Progenitor cell of endocrine pancreas (in vitro differentiated cells): ENCODE results near the gene TCP10L. TPM values are rescaled to one million over a fixed set of nuclear protein-coding genes. Genes with fewer than 3 reads are reported as not detected.
"Not testable (repeated sequence)": the region's sequence is repeated elsewhere in the genome, so short reads cannot be mapped to it uniquely, and the experiment has no call there.

Source experiments
- DNase-seq: peaks from one replicate; pipeline ENCODE4 v3.0.0; 2021; ENCODE audit warnings: low spot score; ENCODE audit not compliant: unreplicated experiment
- H3K27ac Mint-ChIP-seq: 2 replicates; pipeline ENCODE4 v1.8.0; 2021; ENCODE audit warnings: mild to moderate bottlenecking, moderate library complexity, mixed read lengths
- H3K27me3 Mint-ChIP-seq: 2 replicates; pipeline ENCODE4 v1.8.0; 2021; ENCODE audit warnings: mixed read lengths
- H3K36me3 Mint-ChIP-seq: 2 replicates; pipeline ENCODE4 v1.8.0; 2022; ENCODE audit warnings: mixed read lengths; ENCODE audit not compliant: insufficient read depth
- H3K4me1 Mint-ChIP-seq: 2 replicates; pipeline ENCODE4 v1.8.0; 2021; ENCODE audit warnings: low read depth, mixed read lengths
- H3K4me3 Mint-ChIP-seq: 2 replicates; pipeline ENCODE4 v1.8.0; 2021; ENCODE audit warnings: low read depth, mild to moderate bottlenecking, moderate library complexity, mixed read lengths
- H3K9me3 Mint-ChIP-seq: 2 replicates; pipeline ENCODE4 v1.8.0; 2021; ENCODE audit warnings: low read depth, mixed read lengths
- CTCF ChIP-seq: fragments of 200-600 bp; sonication (generic); IDR thresholded peaks from one replicate; pipeline ENCODE4 v1.5.0; 2021; ENCODE audit warnings: antibody characterized with exemption, mild to moderate bottlenecking; ENCODE audit not compliant: unreplicated experiment
- total RNA-seq: library from RNA; stranded (reverse); gene quantifications from 2 replicates; pipeline ENCODE4 v1.2.1, GENCODE V29; 2021

TCP10L gene
- total RNA-seq, 1 donor from 2014 or later: 3.2 TPM

GRCh38 chr21:32562915-32563314 lies 22.4 kb downstream of the TCP10L start:
- Mint-ChIP-seq H3K4me1 (peaks cover 1% of the 10 kb centered on the region), H3K27ac (no peak overlapping the region), H3K27me3 (no peaks in the 10 kb centered on the region), H3K4me3 (no peak overlapping the region), H3K36me3 (peaks cover 21% of the 10 kb centered on the region), H3K9me3 (peaks cover 19% of the 10 kb centered on the region)
- no peak for DNase-seq
- TF ChIP-seq CTCF: no peak

- Mint-ChIP-seq H3K9me3 (peaks cover 19% of the 10 kb centered on the region), H3K27ac (no peak overlapping the region), H3K4me3 (no peak overlapping the region), H3K27me3 (no peaks in the 10 kb centered on the region), H3K36me3 (peaks cover 21% of the 10 kb centered on the region), H3K4me1 (peaks cover 1% of the 10 kb centered on the region)
- DNase-seq: no peak
- TF ChIP-seq CTCF: peak; percentile 25
Measured at GRCh38 chr21:32562426-32562825, 22.9 kb downstream of the TCP10L start.

- DNase-seq, H3K27me3 Mint-ChIP-seq, H3K27ac Mint-ChIP-seq, H3K4me1 Mint-ChIP-seq, H3K4me3 Mint-ChIP-seq: not testable (repeated sequence)
- peaks cover 17% of the 10 kb centered on the region for H3K36me3 Mint-ChIP-seq
- H3K9me3 Mint-ChIP-seq: peaks cover 19% of the 10 kb centered on the region
Measured at GRCh38 chr21:32561476-32561875, 23.8 kb downstream of the TCP10L start.

- peaks cover 14% of the 10 kb centered on the region for H3K9me3 Mint-ChIP-seq
- H3K36me3 Mint-ChIP-seq: peaks cover 15% of the 10 kb centered on the region
- peaks cover 1% of the 10 kb centered on the region for H3K4me1 Mint-ChIP-seq
- no peak for TF ChIP-seq CTCF
- no peaks in the 10 kb centered on the region for H3K27me3 Mint-ChIP-seq
- H3K27ac Mint-ChIP-seq: no peak overlapping the region
- DNase-seq: no peak
- no peak overlapping the region for H3K4me3 Mint-ChIP-seq
Measured at GRCh38 chr21:32560896-32561295, 24.4 kb downstream of the TCP10L start.

- TF ChIP-seq CTCF: no peak
- no peak overlapping the region for H3K4me3 Mint-ChIP-seq
- no peaks in the 10 kb centered on the region for H3K9me3 Mint-ChIP-seq
- peaks cover 1% of the 10 kb centered on the region for H3K36me3 Mint-ChIP-seq
- no peaks in the 10 kb centered on the region for H3K27me3 Mint-ChIP-seq
- no peak overlapping the region for H3K27ac Mint-ChIP-seq
- DNase-seq: no peak
- H3K4me1 Mint-ChIP-seq: peaks cover 1% of the 10 kb centered on the region
Measured at GRCh38 chr21:32559006-32559610, 26.2 kb downstream of the TCP10L start.

GRCh38 chr21:32558106-32558505 lies 27.2 kb downstream of the TCP10L start:
- Mint-ChIP-seq H3K27me3 (no peaks in the 10 kb centered on the region), H3K27ac (no peak overlapping the region), H3K4me1 (peaks cover 1% of the 10 kb centered on the region), H3K36me3 (peaks cover 1% of the 10 kb centered on the region), H3K9me3 (no peaks in the 10 kb centered on the region), H3K4me3 (no peak overlapping the region)
- TF ChIP-seq CTCF: no peak
- DNase-seq: no peak
